HG03378 (cell line): ENCODE data around the gene KIF3A.
A peak's percentile ranks its signal among the peaks of the same experiment; 100 is the strongest.
"Not testable (repeated sequence)": the region's sequence is repeated elsewhere in the genome, so short reads cannot be mapped to it uniquely, and the experiment has no call there.

Experiments
- ATAC-seq: cut with Tn5 transposase; IDR thresholded peaks from one replicate; pipeline ENCODE4 v1.9.1; 2021; ENCODE audit warnings: mild to moderate bottlenecking, moderate library complexity; ENCODE audit not compliant: unreplicated experiment

The KIF3A gene

DNA sequence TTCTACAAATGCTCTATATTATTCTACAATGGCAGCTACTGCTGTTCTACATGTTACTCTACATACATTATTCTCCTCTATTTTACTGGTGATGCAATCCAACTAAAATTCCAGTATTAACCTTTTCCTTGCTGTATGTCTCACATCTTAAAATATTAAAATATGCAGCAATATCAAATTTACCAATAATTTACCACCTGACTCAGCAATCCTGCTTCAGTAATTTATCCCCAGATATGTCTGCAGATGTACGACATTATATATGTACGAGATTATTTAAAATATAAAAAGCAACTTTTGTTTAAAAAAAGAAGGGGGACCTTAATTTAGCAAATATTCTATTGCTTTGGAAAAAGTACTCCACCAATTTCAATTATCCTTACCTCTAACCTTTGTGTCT lies 11.6 kb downstream of the KIF3A start:
- no peak for ATAC-seq

DNA sequence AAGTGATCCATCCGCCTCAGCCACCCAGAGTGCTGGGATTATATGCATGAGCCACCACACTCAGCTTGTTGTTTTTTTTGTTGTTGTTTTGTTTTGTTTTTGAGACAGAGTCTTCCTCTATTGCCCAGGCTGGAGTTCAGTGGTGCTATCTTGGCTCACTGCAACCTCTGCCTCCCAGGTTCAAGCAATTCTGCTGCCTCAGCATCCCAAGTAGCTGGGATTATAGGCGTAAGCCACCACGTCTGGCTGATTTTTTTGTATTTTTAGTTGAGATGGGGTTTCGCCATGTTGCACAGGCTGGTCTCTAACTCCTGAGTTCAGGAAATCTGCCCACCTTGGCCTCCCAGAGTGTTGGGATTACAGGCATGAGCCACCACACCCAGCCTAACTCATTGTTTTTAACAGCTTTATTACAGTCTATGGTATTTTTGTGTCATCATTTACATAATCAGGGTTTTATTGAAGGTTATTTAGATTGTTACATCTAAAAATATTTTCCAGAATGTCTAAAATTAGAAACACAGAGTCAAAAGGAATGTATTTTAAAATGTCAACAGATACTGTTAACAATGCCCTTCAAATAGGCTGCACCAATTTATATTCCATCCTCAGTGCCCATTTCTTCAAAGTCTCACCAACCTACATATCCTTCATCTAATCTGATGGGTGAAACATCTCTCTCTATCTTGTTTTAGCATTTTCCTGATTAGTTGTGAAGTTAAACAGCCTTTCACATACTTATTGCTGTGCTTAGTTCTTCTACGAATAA lies 18.6 kb downstream of the KIF3A start:
- ATAC-seq, result no peak

DNA sequence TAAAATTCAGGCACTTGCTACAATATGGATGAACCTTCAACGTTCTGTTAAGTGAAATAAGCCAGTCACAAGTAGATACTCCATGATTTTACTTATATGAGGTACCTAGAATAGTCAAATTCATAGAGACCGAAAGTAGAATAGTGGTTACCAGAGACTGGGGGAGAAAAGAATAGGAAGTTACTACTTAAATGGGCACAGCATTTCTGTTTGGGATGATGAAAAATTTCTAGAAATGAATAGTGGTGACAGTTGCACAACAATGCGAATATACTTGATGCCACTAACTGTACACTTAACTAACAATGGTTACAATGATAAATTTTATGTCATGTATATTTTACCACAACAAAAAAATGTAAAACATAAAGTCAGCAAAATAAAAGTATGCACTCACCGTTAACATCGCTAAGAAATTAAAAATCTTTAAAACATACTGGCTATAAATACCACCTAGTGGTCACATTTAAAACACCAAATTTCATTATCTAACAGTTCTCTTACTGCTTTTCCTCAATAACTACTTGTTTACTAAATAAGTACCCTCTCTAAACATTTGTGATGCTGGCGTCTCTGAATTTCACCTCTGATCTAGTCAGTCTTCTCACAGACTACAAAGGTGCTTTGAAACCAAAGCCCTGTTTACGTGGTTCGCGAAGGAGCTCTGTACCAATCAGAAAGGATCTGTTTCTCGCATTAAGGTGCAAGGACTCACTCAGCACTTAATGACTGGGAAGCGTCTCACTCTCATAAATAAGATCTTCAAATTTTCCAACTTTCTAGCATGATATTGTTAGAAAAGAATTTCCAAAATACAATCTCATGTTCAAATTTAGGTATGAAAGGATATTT lies 22.7 kb downstream of the KIF3A start:
- ATAC-seq, result no peak

DNA sequence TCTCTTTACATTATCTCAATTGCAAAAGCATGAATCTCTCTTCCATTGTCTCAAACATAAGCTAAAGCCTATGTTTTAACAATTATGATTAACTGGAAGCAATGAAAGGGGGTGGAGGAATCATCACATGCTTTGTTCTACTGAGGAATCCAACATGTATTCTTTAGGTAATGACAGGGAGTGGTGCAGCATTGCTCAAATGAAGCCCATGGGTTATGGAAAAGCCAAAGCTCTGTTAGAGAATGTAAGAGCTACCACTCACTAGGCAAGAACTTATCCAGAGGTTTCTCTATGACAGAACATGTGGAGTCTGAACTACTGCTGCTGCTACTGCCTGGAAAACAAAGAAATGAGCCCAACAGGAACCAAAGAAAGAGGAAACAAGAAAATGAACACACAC lies 28.7 kb downstream of the KIF3A start:
- ATAC-seq, result no peak

DNA sequence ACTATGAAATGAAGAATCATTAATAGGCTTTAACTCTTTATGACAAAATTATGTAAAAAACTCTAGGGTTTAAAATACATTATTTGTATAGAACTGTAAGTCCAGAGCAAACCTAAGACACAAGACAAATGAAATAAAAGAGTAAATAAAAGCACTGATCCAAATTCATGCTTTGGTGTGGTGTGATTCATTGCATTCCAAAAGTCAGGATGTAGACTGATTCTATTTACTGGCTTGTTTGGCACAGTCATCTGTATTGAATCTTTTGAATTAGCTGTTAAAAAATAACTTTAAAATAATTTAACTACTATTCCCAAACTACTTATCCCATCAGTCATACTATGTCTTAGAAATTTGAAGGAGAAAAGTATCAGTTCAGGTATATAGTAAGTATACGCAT lies 32.5 kb downstream of the KIF3A start:
- no peak for ATAC-seq

DNA sequence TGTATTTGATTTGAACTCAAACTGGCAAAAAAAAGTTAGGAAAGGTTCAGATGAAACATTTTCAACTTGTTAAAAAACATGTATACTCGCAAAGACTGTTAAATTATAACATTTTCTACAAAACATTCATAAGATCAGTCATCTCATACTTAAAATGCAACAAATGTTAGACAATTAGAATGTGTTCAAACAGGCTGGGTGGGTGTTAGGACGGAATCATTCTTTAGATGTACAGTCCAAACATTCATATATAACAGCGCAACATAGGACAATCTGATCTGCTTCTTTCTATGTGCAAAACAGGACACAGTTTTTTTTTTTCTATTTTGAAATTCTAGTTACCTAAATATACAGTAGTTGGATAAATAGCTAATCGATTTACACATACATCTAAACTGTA lies 41.4 kb downstream of the KIF3A start:
- no peak for ATAC-seq

DNA sequence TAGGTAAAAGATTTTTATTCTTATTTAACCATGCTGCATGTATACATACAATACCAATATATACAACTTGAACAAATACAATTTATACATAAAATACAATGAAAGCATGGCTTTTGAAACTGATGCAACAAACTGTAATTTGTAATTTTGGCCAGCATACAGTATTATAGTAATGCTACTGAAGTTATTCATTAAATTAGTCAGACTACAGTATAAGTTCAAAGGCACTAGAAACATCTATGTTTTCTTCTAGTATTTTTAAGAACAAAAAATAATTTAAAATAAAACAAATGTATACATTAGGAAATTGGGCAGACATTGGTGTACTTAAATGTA lies 44.7 kb downstream of the KIF3A start:
- ATAC-seq, result no peak

DNA sequence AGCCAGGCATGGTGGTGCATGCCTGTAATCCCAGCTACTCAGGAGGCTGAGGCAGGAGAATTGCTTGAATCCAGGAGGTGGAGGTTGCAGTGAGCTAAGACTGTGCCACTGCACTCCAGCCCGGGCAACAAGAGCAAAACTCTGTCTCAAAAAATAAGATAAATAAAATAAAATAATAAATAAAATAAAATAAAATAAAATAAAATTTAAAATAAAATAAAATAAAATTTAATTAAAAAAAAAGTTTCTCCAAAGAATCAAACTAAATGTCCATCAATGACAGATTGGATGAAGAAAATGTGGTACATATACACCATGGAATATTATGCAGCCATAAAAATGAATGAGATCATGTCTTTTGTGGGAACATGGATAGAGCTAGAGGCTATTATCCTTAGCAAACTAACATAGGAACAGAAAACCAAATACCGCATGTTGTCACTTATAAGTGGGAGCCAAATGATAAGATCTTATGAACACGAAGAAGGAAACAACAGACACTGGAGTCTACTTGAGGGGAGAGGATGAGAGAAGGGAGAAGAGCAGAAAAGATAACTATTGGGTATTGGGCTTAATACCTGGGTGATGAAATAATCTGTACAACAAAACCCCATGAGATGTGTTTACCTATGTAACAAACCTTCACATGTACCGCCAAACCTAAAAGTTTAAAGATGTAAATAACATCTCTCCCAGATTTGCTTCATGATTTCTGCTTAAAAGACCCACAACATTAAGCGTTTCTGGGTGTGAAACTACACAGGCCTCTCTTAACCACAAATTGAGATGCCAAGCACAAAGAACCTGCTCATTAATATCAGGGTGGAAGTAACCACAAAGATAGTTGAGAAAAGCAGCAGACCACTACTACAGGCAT lies 45.4 kb downstream of the KIF3A start:
- ATAC-seq, result not testable (repeated sequence)

DNA sequence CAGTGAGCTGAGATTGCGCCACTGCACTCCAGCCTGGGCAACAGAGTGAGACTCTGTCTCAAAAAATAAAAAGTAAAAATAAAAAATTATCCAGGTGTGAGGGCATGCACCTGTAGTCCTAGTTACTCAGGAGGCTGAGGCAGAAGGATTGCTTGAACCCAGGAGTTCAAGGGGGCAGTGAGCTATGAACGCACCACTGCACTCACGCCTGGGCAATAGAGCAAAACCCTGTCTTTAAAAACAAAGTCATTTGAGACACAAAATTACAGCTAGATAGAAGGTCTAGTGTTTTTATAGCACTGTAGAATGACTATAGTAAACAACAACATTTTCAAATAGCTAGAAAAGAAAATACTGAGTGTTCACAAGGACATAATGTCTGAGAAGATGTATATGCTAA lies 47.2 kb downstream of the KIF3A start:
- no peak for ATAC-seq

DNA sequence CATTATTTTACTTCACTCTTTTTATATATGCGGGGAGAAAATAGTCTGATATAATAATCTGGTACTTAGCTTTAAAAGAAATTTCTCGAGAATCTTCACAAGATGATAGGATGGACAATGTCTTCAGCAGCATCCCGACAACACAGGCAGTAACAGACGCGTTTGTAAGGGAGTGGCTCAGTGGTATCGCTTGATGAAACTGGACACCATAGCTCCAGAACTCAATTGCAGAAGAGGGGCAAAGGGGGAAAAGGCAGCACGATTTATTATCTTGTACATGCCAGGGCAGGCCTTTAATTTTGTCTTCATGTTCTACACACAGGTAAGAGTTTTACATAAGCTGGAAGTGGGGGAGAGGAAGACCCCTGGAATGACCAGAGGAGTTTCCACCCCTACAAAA lies 47.8 kb downstream of the KIF3A start:
- ATAC-seq, result no peak

DNA sequence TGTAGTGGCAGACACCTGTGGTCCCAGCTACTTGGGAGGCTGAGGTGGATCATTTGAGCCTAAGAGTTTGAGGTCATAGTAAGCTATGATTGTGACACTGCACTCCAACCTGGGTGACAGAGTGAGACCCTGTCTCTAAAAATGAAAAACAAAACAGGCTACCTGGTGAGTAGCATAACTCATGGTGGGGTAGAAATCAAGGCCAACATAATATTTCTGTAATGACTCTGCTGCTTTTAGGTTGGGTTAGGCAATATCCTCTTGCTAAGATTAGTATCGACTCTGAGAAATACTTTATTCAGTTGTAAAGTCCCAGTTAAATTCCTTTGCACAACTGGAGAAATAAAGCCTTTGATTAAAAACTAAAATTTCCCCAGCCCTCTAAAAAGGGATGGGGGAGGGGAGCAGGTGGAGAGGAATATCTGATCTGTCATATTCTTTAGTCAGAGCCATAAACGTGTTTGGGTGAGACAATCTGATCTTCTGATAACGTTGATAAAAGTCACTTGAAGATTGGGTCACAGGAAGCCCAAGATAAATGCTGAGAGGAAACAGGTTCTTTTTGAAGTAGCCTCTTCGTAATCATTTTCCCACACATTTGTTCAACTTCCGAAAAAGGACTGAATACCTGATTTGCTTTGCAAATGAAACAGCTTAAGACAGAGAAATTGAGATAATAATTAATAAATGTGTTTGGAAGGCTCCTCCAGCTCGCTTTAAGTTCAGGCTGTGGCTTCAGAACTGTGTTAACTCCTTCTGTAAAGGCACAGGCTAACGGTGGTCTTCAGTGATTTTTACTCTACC lies 48.6 kb downstream of the KIF3A start:
- peak; percentile 39 for ATAC-seq

DNA sequence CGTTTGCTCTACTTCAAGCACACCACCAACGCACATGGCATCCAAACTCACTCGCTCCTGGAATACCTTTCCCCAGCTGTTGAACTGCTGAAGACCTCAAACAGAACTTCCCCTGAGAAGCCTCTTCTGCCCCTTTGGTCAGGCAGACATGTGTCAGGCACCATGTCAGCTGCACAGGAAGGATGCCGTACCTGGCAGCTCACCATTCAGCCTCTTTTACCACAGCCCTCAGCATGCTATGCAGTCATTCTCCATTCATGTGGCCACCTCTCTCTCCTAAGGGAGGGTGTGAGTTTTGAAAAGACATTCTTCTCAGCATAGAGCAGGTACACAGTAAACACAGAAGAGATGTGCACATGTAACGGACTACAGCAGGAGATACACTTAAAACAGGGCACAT lies 49.4 kb downstream of the KIF3A start:
- ATAC-seq, result no peak

DNA sequence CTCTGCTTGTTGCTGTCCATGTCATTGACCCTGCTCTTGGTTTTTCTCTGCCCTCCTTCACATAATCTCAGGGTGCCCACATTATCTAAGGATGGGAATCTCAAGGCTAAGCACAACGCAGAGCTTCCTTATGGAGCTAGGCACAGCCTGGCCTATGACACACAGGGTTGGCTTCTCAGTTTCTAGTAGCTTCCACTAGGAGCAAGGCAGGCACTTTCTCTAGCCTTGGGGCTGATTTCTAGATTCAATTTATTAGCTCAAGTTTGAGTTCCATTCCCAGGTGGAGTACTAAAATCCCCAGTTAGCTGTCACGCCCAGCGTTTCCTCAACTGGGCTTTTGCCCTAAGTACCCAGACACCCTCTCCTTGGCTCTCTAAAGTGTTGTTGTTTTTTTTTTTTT lies 51.2 kb downstream of the KIF3A start:
- ATAC-seq, result no peak

DNA sequence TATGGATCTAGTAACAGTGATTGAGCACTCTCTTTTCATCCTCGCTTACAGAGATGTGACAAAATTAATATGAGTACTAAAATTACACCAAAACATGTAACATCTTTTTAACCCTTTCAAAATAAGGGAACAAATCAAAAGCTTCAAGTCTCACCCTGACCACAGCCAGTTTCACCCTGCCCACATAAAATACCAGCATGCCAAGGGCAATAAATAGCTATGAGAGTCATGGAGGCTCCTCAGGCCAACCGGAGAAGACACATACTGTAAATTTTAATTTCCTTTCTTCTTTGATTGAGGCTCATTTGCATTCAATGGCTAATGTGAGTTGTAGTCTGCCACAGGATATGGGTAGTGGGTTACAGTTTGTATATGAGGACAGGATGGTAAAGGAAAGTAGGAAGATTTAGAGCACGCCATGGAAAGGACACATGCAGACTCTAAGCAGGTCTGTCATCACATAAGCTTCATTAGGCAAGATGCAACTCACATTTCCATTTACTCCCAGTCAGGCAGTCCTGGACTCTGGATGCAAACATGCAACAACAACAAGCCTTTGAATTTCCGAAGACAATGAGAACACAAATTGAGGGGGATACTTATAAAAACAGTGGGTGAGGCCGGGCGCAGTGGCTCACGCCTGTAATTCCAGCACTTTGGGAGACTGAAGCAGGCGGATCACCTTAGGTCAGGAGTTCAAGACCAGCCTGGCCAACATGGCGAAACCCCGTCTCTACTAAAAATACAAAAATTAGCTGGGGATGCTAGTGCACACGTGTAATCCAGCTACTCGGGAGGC lies 52.2 kb downstream of the KIF3A start:
- peak; percentile 36 for ATAC-seq

DNA sequence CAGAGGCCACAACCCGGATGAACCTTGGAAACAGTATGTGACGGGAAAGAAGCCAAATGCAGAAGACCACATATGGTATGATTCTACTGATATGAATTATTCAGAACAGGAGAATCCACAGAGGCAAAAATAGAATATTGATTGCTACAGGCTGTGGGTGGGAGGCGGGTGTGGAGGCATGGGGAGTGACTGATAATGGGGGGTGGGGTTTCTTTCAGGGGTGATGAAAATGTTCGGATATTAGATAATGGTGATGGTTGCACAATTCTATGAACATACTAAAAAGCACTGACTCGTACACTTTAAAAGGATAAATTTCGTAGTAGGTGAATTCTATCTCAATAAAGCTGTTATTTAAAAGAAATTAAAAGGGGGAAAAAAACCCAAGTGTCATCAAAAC lies 52.9 kb downstream of the KIF3A start:
- ATAC-seq, result no peak

DNA sequence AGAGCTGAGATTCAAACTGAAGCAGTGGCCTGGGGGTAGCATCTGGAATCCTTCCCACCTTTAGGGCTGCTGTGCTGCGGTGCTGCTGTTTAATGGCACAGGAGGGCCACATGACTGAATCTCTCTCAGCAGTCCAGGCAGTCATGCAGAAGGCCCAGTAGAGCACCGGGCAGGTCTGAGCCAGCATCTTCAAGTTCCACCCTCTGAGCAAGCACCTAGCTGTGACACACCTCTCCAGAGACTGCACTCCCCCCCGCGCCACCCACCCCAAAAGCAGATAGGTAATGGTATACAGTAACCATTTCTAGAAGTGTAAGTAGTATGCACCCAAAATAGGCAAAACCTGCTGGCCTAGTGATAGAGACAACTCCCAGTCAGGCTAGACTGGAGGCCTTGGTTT lies 55.4 kb downstream of the KIF3A start:
- no peak for ATAC-seq

DNA sequence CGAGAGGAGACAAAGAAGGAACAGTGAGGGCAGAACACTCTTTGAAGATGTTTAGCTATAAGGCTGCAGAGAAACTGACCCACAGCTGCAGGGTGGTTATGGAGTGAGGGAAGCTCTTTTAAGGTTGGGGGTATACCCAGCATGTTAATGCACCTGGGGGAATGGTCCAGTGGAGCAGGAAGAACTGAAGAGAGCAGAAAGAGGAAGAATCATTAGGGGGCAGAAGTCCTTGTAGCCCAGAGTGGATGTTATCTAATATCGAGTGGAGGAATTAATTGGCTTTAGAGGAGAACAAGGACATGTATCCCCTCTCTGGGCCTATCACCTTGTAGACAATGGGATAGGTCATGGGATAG lies 55.9 kb downstream of the KIF3A start:
- no peak for ATAC-seq

DNA sequence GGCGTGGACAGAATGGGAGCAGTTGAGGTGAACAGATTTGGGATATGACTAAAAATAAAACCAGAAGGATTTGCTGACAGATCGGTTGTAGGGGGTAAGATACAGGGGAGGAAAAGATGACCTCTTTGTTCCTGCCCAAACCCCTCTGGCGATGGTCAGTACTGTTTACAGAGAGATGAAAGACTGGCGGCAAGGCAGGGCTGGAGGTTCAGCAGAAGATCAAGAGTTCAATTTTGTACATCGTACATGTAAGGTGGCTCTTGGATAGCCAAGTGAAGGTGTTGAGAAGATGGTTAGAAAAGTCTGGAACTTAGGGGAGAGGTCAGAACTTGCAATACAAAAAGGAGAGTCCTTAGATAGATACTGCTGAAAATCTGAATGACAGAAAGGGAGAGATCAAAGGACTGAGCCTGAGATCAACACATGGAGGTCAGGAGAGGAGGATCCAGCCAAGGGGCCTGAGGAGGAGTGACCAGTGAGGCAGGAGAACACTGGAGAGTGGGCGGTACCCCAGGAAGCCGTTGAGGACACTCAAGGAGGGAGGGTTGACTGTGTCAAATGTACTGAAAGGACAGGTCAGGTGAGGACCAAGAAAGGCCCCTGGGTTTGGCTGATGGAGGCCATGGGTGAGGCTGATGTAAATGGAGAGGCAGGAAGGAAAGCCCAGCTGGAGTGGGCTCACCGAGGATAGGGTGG lies 56.4 kb downstream of the KIF3A start:
- ATAC-seq, result no peak

DNA sequence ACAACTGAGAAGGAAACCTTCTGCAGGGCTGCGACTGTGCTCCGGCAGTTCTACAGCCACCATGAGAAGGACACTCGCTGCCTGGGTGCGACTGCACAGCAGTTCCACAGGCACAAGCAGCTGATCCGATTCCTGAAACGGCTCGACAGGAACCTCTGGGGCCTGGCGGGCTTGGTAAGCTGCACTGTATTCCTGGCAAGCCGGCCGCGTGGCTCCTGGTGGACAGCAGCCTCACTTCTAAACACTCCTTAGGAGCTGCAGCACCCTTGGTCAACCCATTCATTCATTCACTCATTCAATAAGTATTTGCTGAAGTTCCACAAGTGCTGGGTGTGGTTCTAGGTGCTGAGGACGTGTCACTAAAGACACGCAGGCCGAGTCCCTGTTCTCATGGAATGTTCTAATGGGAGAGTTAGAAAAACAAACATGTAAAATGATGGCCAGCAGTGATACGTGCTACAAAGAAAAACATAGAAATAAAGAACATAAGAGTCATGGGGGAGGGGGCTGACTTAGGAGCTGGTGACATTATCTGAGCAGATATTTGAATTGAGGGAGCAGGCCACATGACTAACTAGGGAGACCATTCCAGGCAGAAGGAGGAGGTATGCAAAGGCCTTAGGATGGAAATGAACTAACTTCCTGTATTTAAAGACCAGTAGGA lies 57.5 kb downstream of the KIF3A start:
- ATAC-seq, result no peak
